OCI-LY3 (cell line): ENCODE measurements around the gene EPN2.

Experiments used
- H2AFZ ChIP-seq: fragments of 200-600, 300-600 bp; shearing (Covaris generic); 2 replicates; pipeline ENCODE4 v1.6.0; 2014; ENCODE audit warnings: antibody characterized with exemption, low read depth, low read length
- H3K27ac ChIP-seq: fragments of 200-600, 300-600 bp; sonication (generic); 2 replicates; pipeline ENCODE4 v1.5.1; 2014; ENCODE audit warnings: mild to moderate bottlenecking, low read length, moderate library complexity, mixed read lengths
- H3K27me3 ChIP-seq: fragments of 200-600, 300-600 bp; sonication (generic); 2 replicates; pipeline ENCODE4 v1.6.1; 2014; ENCODE audit warnings: low read depth, low read length, mixed read lengths
- H3K36me3 ChIP-seq: fragments of 200-600, 300-600 bp; sonication (generic); replicated peaks from 2 replicates; pipeline ENCODE3; 2014; ENCODE audit warnings: low read depth, low read length, mixed read lengths
- H3K4me1 ChIP-seq: fragments of 300-600, 200-600 bp; sonication (generic); 2 replicates; pipeline ENCODE4 v1.6.1; 2014; ENCODE audit warnings: low read length, mixed read lengths
- H3K4me2 ChIP-seq: fragments of 200-600, 300-600 bp; sonication (generic); 2 replicates; pipeline ENCODE4 v1.6.1; 2014; ENCODE audit warnings: low read length, mixed read lengths
- H3K4me3 ChIP-seq: fragments of 300-600, 200-600 bp; sonication (generic); 2 replicates; pipeline ENCODE4 v1.5.1; 2014; ENCODE audit warnings: antibody characterized with exemption, mild to moderate bottlenecking, low read length, moderate library complexity
- H3K79me2 ChIP-seq: fragments of 300-600, 200-600 bp; shearing (Covaris generic); 2 replicates; pipeline ENCODE4 v1.6.1; 2014; ENCODE audit warnings: mild to moderate bottlenecking, low read length, mixed read lengths
- H3K9ac ChIP-seq: fragments of 300-600, 200-600 bp; shearing (Covaris generic); 2 replicates; pipeline ENCODE4 v1.6.0; 2014; ENCODE audit warnings: mild to moderate bottlenecking, low read length, moderate library complexity
- H3K9me3 ChIP-seq: fragments of 200-600, 300-600 bp; shearing (Covaris generic); 2 replicates; pipeline ENCODE4 v1.6.1; 2014; ENCODE audit warnings: low read length, mixed read lengths; ENCODE audit not compliant: insufficient read depth
- H4K20me1 ChIP-seq: fragments of 200-600, 300-600 bp; sonication (generic); 2 replicates; pipeline ENCODE4 v1.6.1; 2016; ENCODE audit warnings: low read length, mixed read lengths; ENCODE audit not compliant: insufficient read depth
- EZH2phosphoT487 ChIP-seq: fragments of 200-600 bp; shearing (Covaris generic); IDR thresholded peaks from 2 replicates; pipeline ENCODE4 v1.6.1; 2018; ENCODE audit warnings: antibody characterized with exemption, mixed run types, low read depth
- TF ChIP-seq, protein P1 (sequence below): fragments of 200-600, 300-600 bp; sonication (generic); IDR thresholded peaks from 2 replicates; pipeline ENCODE4 v1.5.1; 2014; ENCODE audit warnings: antibody characterized with exemption, low read length, low read depth

The EPN2 gene

DNA sequence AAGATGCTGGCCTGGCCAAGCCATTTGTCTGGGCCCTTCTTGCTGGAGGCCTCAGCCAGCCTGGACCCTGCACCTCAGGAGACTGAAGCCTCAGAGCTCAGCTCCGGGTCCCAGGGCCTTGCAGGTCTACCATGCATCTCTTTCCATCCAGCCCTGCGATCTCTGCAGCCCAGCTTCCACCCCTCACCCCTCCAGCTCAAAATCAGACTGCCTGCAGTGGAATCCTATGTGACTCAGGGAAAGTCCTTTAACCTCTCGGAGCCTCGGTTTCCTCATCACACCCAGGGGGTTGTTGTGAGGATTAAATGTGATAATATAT, 128.3 kb downstream of the EPN2 start:
- no peaks in the 10 kb centered on the region for H3K9me3 ChIP-seq
- H4K20me1 ChIP-seq, result no peaks in the 10 kb centered on the region
- no peaks in the 10 kb centered on the region for H3K27me3 ChIP-seq
- H3K4me1 ChIP-seq, result no peaks in the 10 kb centered on the region
- TF ChIP-seq, protein P1, sequence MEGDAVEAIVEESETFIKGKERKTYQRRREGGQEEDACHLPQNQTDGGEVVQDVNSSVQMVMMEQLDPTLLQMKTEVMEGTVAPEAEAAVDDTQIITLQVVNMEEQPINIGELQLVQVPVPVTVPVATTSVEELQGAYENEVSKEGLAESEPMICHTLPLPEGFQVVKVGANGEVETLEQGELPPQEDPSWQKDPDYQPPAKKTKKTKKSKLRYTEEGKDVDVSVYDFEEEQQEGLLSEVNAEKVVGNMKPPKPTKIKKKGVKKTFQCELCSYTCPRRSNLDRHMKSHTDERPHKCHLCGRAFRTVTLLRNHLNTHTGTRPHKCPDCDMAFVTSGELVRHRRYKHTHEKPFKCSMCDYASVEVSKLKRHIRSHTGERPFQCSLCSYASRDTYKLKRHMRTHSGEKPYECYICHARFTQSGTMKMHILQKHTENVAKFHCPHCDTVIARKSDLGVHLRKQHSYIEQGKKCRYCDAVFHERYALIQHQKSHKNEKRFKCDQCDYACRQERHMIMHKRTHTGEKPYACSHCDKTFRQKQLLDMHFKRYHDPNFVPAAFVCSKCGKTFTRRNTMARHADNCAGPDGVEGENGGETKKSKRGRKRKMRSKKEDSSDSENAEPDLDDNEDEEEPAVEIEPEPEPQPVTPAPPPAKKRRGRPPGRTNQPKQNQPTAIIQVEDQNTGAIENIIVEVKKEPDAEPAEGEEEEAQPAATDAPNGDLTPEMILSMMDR, result no peak
- no peak for TF ChIP-seq EZH2phosphoT487
- no peak overlapping the region for H2AFZ ChIP-seq
- H3K4me2 ChIP-seq, result no peak overlapping the region
- no peak overlapping the region for H3K27ac ChIP-seq
- H3K36me3 ChIP-seq, result no peaks in the 10 kb centered on the region
- no peak overlapping the region for H3K4me3 ChIP-seq
- no peak overlapping the region for H3K9ac ChIP-seq
- no peaks in the 10 kb centered on the region for H3K79me2 ChIP-seq

DNA sequence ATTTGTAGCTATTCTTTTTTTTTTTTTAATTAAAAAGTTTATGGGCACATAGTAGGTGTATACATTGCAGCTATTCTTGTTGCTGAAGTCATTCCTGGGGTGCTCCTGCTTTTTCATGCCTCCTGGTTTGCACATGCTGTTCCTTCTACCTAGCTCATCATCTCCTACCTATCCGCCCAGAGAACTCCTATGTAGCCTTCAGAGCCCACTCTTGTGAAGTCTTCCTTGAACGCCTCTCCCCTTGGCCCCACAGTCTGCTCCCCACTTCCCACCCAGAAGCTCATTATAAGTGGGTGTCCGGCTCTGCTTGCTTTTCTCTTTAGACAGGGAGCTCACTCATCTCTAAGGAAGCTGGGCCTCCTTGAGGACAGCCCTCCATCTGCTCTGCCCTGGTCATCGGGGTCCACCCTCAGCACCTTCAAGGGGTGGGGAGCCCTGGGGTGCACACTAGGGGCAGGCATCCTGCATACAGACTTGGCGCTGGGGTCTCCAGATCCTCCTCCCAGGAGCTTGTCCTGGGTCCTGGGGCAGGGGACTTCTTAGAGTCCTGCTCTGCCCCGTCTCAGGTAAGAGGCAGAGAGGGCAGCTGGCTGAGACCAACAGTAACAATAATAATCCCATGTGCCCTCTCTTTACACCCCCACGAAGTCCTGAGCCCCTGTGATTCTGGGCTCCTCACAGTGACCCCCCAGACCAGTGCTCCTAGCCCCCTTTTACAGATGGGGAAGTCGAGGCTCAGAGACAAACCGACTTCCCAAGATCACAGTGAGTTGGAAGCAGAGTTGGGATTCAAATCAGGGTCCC, 128.9 kb downstream of the EPN2 start:
- Histone ChIP-seq H3K9ac (no peak overlapping the region), H4K20me1 (no peaks in the 10 kb centered on the region), H3K9me3 (no peaks in the 10 kb centered on the region), H3K27me3 (no peaks in the 10 kb centered on the region), H3K4me2 (no peak overlapping the region), H3K4me1 (0 out of 2 replicates have a peak, but pooled peaks cover 2% of the 10 kb centered on the region), H2AFZ (no peak overlapping the region), H3K4me3 (no peak overlapping the region), H3K36me3 (no peaks in the 10 kb centered on the region), H3K79me2 (no peaks in the 10 kb centered on the region), H3K27ac (no peak overlapping the region)
- TF ChIP-seq, protein P1, result no peak
- TF ChIP-seq EZH2phosphoT487, result no peak

DNA sequence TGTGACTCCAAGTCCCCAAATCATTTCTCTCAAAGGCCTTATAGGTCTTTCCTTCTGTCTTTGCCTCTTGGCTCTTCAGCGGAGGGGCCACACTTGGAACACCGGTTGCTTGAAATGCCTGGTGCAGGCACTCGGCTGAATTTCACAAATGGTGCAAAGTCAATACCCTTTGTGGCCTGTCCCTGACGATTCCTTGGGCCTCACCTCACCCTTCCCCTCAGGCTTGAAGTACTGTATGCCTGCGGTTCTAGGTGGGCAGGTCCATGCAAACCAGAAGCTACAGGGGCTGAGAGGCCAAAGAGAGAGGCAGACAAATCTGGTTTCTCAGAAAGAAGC, 129.4 kb downstream of the EPN2 start:
- H3K36me3 ChIP-seq, result no peaks in the 10 kb centered on the region
- 0 out of 2 replicates have a peak, but pooled peaks cover 2% of the 10 kb centered on the region for H3K4me1 ChIP-seq
- no peaks in the 10 kb centered on the region for H4K20me1 ChIP-seq
- no peak overlapping the region for H3K4me3 ChIP-seq
- TF ChIP-seq, protein P1, result no peak
- TF ChIP-seq EZH2phosphoT487, result no peak
- no peaks in the 10 kb centered on the region for H3K9me3 ChIP-seq
- H3K9ac ChIP-seq, result no peak overlapping the region
- H3K79me2 ChIP-seq, result no peaks in the 10 kb centered on the region
- no peak overlapping the region for H3K27ac ChIP-seq
- no peaks in the 10 kb centered on the region for H3K27me3 ChIP-seq
- no peak overlapping the region for H2AFZ ChIP-seq
- no peak overlapping the region for H3K4me2 ChIP-seq

DNA sequence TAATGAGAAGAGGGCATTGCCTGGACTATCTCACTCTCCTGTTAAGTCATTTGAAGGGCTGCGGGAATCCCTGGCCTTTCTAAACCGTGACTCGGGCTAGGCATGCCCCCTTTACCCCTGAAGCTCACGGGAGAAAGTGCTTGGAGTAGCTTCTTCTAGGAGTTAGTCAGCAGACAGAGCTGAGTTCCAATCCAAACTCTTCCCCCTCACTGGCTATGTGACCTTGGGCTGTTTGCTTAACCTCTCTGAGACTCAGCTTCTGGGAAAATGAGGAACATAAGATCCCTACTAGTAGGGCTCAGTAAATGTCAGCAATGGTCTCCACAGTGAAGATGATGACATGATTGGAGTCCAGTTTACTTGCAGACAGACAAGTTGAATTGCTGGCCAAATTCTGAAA, 131.1 kb downstream of the EPN2 start:
- Histone ChIP-seq H3K36me3 (no peaks in the 10 kb centered on the region), H3K4me1 (0 out of 2 replicates have a peak, but pooled peaks cover 2% of the 10 kb centered on the region), H3K9me3 (no peaks in the 10 kb centered on the region), H3K9ac (no peak overlapping the region), H3K4me2 (no peak overlapping the region), H3K27ac (no peak overlapping the region), H3K79me2 (no peaks in the 10 kb centered on the region), H3K27me3 (no peaks in the 10 kb centered on the region), H4K20me1 (no peaks in the 10 kb centered on the region), H2AFZ (no peak overlapping the region), H3K4me3 (no peak overlapping the region)
- TF ChIP-seq EZH2phosphoT487, result no peak
- TF ChIP-seq, protein P1, result no peak
